GM21447 (cell line): Measurements from ENCODE around the gene ALG10B.

ENCODE experiments used
- ATAC-seq: cut with Tn5 transposase; IDR thresholded peaks from one replicate; pipeline ENCODE4 v1.9.1; 2021; ENCODE audit not compliant: unreplicated experiment

The ALG10B gene

GRCh38 chr12:38374751-38375150, 58.2 kb downstream of the ALG10B start:
- no peak for ATAC-seq
